GM19463 (cell line): ENCODE results near the gene METTL9.
"Not testable (repeated sequence)": the region's sequence is repeated elsewhere in the genome, so short reads cannot be mapped to it uniquely, and the experiment has no call there.

Source experiments
- ATAC-seq: cut with Tn5 transposase; IDR thresholded peaks from one replicate; pipeline ENCODE4 v1.9.1; 2021; ENCODE audit warnings: mild to moderate bottlenecking, moderate library complexity; ENCODE audit not compliant: unreplicated experiment

METTL9 gene

DNA sequence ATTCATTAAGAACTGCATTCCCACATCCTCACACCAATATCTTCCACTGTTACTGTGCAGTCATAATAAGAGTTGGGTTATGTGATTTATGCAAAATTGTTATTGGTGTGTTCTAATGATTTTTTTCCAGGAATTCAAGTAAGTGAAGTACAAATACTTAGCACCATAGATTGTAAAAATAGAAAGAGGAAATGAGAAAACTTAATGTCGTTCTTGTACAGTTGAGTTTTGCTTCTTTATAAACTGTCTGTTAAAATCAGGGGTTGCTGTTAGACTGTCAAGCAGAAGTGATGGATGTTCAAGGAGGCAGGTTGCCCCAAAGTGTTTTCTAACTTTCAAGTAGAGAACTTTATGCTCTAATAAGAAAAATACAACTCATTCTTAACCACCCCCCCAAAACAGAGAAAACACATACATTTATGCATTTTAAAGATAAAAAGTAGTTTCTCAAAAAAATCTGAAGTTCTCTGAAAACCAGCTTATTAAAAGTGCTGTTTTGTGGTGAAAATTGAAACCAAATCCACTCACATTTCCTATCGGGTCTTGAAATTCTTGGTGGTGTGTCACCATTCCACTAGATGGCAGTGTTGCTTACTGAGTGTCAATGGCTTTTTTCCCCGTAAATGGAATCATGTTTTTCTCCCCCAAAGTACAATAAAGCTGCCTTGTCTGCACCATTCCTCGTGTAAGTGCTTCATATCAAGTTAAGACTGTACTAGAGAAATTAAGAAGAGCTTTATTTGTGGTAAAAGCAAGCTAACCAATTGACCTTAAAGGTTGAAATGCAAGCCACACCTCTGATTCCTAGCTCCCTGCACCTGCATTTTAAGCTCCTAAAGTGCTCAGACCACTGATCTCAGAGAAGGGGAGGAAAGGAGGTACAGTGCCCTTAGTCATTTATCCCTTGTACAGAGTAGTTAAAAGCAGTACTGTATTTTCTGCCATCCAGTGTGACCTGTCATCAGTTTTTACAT is 57.7 kb downstream of the METTL9 start:
- no peak for ATAC-seq

DNA sequence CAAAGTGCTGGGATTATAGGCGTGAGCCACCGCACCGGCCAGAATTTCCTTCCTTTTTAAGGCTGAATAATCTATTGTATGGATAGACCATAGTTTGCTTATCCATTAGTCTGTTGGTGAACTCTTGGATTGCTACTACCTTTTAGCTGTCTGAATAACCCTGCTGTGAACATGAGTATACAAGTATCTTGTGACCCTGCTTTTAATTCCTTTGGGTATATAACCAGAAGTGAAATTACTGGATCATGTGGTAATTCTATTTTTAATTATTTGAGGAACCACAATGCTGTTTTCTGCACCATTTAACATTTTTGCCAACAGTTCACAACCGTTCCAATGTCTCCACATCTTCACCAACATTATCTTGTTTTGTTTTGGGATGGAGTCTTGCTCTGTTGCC is 59.7 kb downstream of the METTL9 start:
- no peak for ATAC-seq

DNA sequence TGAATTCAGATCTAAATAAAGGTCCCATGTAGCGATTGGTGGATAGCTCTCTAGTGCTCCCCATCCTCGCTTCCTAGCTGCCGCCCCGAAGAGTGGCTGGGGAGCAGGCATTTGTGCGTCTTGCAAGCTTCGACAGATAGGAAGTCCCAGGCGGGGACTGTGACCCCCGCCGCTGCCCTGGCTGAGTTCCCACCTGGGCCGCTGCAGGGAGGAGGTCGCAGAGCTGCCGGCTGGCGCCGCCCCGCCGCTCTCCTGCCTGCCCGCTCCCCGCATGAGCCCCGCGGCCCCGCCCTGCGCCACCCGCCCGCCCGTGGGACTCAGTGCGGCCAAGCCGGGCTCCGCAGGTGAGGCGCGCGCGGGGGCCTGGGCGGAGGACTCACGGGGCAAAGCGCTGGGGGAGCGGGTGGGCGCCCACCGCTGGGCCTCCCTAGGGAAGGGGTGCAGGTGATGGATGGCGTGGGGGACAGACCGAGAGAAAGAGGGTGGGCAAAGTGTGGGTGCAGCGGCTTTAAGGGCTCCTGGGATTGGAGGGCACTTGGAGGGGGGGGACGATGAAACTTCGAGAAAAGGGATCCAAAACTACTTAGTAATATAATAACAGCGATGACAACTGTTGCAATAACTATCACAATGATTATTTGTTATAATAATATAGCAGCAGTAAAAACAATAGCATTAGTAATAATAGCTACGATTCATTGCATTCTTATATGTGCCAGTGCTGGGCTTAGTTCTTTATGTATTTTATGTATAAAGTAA is 64.7 kb downstream of the METTL9 start, which contains the start of gene OTOA:
OTOA (plus strand) TSS at position 80 of the 759 bp plus-strand sequence. CDS start 14,547 bp downstream, outside the sequence.
- ATAC-seq, result no peak

DNA sequence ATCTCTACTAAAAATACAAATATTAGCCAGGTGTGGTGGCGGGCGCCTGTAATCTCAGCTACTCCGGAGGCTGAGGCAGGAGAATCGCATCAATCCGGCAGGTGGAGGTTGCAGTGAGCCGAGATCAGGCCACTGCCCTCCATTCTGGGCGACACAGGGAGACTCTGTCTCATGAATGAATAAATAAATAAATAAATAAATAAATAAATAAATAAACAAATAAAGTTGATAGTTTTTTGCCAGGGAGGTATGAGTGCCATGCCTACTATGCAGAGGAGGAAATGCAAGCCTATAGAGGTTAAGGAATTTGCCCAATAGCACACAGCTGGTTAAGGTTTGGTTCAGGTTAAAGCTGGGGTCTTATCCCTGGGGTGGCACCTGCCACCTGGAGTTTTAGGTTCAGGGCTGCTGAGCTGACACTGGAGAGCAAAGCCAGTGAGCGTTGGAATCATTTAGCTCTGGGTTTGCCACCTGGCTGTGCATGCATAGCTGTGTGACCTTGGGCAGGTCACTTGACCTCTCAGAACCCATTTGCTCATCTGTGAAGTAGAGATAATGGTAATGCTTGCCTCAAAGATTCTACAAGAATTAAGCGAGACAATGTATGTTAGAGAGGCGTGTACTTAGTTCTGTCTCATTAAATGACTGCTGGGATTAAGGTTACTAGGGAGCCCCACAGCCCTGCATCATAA is 65.6 kb downstream of the METTL9 start:
- no peak for ATAC-seq

DNA sequence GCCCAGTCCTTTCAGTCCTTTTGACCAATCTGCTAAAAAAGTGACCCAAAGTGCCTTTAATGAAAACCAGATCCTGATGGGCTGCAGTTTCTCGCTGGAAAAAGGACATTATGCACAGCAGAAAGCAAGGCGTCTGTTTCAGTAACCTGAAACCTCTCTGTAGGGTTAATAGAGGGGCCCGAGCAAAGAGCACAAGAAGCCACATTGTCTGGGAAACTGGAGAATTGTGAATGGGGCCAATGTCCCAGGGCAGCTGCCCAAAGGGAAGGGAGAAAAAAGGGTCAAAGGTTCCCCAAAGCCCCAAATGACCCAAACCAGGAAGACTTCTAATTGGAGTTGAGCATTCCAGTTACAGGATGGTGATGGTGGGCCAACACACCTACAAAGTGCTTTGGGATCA is 67.4 kb downstream of the METTL9 start:
- ATAC-seq, result no peak

DNA sequence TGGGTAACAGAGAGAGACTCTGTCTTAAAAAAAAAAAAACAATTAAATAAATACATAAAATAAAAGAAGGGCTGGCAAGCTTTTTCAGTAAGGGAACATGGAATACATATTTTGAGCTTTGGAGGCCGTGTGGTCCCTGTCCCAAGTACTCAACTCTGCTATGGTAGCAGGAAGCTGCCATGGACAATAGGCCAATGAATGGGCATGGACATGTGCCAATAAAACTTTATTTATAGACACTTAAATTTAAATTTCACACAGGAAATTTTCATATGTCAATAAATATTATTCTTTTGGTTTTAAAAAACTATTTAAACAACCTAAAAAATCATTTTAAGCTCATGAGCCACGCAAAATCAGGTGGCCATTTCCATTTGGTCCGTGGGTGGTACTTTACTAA is 68.2 kb downstream of the METTL9 start:
- ATAC-seq, result no peak

DNA sequence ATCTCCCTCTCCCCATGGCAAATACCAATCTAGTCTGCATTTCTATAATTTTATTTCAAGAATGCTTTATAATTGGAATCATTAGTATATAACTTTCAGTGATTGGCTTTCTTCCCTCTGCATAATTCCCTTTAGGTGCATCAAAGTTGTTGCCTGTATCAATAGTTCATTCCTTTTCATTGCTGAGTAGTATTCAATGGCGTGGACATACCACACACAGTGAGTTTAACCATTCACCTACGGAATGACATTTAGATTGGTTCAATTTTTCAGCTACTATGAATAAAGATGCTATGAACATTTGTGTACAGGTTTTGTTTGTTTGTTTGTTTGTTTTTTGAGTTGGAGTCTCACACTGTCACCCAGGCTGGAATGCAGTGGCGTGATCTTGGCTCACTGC is 74.1 kb downstream of the METTL9 start:
- no peak for ATAC-seq

DNA sequence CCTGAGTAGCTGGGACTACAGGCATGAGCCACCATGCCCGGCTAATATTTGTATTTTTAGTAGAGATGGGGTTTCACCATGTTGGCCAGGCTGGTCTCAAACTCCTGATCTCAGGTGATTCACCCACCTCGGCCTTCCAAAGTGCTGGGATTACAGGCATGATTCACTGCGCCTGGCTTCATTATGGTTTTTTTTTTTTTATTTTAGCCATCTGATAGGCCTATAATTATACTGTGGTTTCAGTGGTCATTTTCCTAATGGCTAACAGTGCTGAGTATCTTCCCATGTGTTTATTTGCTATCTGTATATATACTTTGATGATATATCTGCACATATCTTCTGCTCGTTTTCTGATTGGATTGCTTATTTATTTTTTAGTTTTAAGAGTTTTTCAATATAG is 75.1 kb downstream of the METTL9 start:
- ATAC-seq, result not testable (repeated sequence)

DNA sequence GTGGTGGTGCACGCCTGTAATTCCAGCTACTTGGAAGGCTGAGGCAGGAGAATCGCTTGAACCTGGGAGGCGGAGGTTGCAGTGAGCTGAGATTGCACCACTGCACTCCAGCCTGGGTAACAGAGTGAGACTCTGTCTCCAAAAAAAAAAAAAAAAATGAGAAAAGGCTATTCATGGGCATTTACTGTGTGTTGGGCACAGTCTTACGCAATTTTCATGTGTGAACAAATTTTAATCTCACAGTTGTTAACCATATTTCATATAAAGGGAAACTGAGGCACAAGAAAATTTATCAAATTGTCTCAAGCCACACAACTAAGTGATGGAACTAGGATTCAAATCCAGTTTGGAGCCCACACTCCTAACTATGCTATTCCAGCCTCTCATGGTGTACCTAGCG is 81.3 kb downstream of the METTL9 start:
- ATAC-seq, result not testable (repeated sequence)

DNA sequence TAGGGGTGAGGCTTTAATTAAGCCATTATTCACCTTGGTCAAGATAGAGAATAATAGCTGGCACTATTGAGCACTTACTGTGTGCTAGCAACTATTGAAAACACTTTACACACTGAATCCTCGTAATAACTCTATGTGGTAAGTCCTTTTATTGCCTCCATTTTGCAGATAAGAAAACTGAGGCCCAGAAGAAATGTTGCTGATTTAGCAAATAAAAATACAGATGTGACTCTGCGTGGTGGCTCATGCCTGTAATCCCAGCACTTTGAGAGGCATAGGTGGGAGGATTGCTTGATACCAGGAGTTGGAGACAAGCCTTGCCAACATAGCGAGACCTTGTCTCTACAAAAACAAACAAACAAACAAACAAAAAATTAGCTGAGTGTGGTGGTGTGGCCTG is 83.8 kb downstream of the METTL9 start:
- no peak for ATAC-seq

DNA sequence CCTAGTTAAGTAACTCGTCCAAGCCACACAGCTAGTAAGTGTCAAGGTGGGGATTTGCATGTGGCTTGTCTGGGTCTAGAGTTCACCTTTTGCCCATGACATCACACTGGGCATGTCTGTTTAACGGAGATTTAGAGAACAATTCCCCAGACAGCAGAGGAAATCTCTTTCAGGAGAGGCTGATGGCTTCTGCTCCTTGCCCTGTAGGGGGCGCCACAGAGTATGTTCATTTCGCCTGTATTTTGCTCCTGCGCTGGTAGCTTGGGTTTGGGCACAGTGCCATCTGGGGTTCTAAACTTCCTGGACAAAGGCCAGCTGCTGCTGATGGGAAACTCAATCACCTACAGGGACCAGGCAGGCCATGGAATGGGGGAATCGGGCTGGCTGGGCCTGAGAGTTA is 84.8 kb downstream of the METTL9 start:
- no peak for ATAC-seq

DNA sequence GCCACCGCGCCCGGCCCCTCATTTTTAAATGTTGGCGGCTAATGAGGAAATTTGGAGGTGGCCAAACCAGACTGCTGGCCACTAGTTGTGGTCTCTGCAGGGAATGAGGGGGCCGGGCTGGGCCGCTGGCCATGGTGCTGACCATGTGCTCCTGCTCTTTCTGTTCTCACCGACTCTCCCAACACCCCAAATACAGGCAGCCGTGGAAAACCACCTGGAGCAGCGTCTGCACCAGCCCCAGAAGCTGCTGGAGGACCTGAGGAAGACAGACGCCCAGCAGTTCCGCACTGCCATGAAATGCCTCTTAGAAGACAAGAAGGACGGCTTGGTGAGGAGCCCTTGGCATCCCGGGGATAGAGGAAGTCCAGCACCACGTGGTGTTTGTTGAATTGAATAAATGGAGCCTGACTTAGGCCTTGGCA is 85.7 kb downstream of the METTL9 start:
- no peak for ATAC-seq

DNA sequence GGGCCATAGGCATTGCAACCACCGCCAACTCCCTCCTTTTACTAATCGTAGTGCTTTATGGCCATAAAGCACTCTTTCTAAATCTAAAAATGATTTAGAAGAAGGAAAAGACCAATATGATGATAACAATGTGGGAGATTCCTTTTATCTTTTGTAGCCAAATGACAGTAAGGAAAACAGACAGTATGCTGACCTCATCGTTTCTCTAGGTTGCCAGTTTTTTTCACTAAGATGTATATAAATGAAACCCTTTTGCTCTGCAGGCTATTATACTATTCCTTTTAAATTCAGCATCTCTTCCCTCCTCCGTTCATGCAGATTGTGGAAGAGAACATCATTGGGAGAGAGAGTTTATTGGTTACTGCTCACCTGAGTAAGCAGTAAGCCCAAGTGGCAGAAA is 89.7 kb downstream of the METTL9 start:
- no peak for ATAC-seq

DNA sequence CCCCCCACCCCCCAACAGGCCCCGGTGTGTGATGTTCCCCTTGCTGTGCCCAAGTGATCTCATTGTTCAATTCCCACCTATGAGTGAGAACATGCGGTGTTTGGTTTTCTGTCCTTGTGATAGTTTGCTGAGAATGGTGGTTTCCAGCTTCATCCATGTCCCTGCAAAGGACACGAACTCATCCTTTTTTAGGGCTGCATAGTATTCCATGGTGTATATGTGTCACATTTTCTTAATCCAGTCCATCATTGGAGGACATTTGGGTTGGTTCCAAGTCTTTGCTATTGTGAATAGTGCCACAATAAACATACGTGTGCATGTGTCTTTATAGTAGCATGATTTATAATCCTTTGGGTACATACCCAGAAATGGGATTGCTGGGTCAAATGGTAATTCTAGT is 91.6 kb downstream of the METTL9 start:
- not testable (repeated sequence) for ATAC-seq

DNA sequence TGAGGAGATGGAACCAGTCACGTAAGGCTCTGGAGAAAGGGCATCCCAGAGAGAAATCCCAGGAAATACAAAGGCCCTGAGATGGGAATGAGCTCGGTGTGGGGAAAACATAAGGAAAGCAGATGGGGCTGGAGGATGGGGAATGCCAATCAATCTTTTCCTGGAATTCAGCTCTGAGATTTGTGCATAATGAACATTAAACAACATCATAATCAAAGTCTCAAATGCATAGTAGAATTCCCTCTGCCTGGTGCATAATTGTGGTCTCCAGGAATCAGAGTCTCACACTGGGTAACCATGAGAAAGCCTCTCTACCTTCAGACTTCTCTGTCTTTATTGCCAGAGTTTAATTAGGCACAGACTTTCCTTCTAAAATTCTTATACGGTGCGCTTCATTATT is 95.2 kb downstream of the METTL9 start:
- no peak for ATAC-seq

DNA sequence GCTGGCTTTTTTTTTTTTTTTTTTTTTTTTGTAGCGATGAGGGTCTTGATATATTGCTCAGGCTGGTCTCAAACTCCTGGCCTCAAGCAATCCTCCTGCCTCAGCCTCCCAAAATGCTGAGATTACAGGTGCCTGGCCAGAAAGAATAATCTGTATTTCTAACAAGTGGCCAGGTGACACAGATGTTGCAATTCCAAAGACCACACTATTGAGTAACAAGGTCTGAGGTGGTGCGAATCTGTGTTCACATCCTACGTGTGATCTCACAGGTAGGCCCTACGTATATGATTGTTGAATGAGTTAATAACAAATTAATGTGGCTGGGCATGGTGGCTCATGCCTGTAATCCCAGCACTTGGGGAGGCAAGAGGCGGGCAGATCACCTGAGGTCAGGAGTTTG is 97.7 kb downstream of the METTL9 start:
- no peak for ATAC-seq

DNA sequence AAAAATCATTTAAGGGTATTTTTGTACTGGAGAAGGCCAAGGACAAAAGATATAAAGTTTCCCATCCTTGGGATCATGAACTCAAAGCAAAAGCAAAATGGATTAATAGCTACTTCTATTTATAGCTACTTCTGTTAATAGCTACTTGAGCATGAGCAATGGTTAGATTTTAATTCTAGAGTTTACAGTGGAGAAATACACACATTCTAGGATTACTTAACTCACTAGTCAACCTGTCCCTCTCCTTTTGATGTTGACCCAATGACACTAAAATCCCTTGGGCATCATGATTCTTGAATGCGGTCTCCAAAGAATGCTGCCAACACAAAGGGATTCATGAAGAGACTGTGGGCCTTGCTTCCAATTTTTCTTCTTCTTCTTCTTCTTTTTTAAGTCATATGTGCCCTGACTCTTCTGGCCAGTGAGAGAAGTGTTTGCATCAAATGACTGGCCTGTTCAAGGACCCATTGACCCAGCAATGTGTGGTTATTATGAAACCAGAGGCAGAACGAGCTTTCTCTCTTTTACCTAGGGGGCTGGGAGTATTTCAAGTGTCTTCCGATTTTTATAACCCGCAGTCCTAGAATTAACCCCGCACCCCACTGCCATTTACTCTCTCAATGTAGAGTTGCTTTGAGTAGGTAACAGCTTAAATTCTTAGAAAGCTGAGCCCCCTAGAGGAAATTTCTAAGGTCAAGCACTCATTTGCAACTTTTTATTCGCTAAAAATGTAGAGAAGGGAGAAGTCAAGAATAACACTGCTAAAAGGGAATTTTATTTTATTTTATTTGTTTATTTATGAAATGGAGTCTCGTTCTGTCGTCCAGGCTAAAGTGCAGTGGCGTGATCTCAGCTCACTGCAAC is 99.0 kb downstream of the METTL9 start:
- no peak for ATAC-seq

DNA sequence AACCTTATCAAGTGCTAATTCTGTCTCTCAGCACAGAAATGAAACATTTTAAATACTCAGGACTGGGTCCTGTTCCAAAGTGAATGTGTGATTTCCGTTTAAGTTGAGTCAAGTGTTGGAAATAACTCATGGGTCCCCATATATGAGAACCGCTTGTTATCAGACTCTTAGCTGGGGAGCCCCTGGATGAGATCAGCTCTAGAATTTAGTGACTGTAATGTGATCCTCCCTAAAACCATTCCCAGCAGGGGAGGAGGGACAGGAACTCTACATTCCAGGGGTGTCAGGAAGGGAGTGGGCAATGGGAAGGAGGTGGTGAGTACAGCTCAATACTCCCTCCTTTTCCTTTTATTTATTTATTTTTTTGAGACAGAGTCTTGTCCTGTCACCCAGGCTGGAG is 101.9 kb downstream of the METTL9 start:
- ATAC-seq, result no peak

DNA sequence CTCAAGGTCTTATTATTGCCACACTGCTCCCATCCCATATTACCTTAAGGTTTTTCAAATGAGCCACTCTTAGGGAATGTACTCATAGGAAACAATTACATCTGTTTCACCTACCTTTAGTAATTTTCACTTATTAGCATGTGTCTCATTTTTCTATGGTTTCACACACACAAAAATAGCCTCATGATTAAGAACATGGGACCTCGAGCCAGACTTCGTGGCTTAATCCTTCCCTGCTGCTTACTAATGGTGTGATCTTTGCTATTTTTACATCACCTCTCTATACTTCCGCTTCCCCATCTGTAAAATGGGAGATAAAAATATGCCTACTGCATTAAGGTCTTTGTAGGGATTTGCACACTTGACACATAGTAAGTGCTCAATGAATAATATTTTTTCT is 102.9 kb downstream of the METTL9 start:
- ATAC-seq, result no peak

DNA sequence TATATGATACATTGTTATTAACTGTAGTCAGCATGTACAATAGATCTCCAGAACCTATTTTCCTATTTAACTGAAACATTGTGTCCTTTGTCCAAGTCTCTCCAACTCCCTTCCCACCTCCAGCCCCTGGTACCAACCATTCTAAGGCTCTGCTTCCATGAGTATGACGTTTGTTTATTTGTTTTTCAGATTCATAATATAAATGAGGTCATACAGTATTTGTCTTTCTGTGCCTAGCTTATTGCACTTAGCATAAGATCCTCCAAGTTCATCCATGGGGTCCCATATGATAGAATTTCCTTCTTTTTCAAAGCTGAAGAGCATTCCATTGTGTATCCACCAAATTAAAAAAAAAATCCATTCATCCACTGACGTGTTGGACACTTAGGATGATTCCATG is 103.8 kb downstream of the METTL9 start:
- ATAC-seq, result no peak
